ENCODE measurements around the gene C12orf60.
"Not testable (repeated sequence)": the region's sequence is repeated elsewhere in the genome, so short reads cannot be mapped to it uniquely, and the experiment has no call there.

C12orf60 gene

GRCh38 chr12:14803011-14803829 is at the start of gene C12orf60, which contains the start of gene WBP11:
TSS of gene C12orf60 (plus strand) at chr12:14803670. CDS start at chr12:14822936, 19,266 bp downstream.
TSS of gene WBP11 (minus strand) at chr12:14803478. CDS start at chr12:14801383, 2,095 bp downstream.
- DNase-seq (ENCODE audit: low read depth) = peak; percentile 97

- no peak for DNase-seq (ENCODE audit: low read depth)
Observed at GRCh38 chr12:14756334-14757143, 46.9 kb upstream of the C12orf60 start.

- DNase-seq (ENCODE audit: low read depth) = not testable (repeated sequence)
Observed at GRCh38 chr12:14759711-14760280, 43.7 kb upstream of the C12orf60 start.

- no peak for DNase-seq (ENCODE audit: low read depth)
Observed at GRCh38 chr12:14765398-14765797, 38.1 kb upstream of the C12orf60 start.

- not testable (repeated sequence) for DNase-seq (ENCODE audit: low read depth)
Observed at GRCh38 chr12:14766020-14766419, 37.5 kb upstream of the C12orf60 start.

GRCh38 chr12:14766649-14767215 is 36.7 kb upstream of the C12orf60 start:
- no peak for DNase-seq (ENCODE audit: low read depth)

- DNase-seq (ENCODE audit: low read depth) = no peak
Observed at GRCh38 chr12:14767617-14768016, 35.9 kb upstream of the C12orf60 start.

- no peak for DNase-seq (ENCODE audit: low read depth)
Observed at GRCh38 chr12:14768823-14769405, 34.6 kb upstream of the C12orf60 start.

- no peak for DNase-seq (ENCODE audit: low read depth)
Observed at GRCh38 chr12:14769466-14769968, 34.0 kb upstream of the C12orf60 start.

GRCh38 chr12:14769969-14770495 is 33.4 kb upstream of the C12orf60 start:
- no peak for DNase-seq (ENCODE audit: low read depth)

- peak; percentile 72 for DNase-seq (ENCODE audit: low read depth)
Observed at GRCh38 chr12:14770496-14771461, 32.7 kb upstream of the C12orf60 start.

- no peak for DNase-seq (ENCODE audit: low read depth)
Observed at GRCh38 chr12:14771651-14772137, 31.8 kb upstream of the C12orf60 start.

- no peak for DNase-seq (ENCODE audit: low read depth)
Observed at GRCh38 chr12:14772946-14773345, 30.5 kb upstream of the C12orf60 start.

- DNase-seq (ENCODE audit: low read depth) = no peak
Observed at GRCh38 chr12:14773685-14774073, 29.8 kb upstream of the C12orf60 start.

- DNase-seq (ENCODE audit: low read depth) = peak; percentile 79
Observed at GRCh38 chr12:14774074-14774905, 29.2 kb upstream of the C12orf60 start.

GRCh38 chr12:14774906-14775635 is 28.4 kb upstream of the C12orf60 start:
- DNase-seq (ENCODE audit: low read depth) = no peak

- no peak for DNase-seq (ENCODE audit: low read depth)
Observed at GRCh38 chr12:14775636-14775980, 27.9 kb upstream of the C12orf60 start.

GRCh38 chr12:14776236-14776961 is 27.1 kb upstream of the C12orf60 start:
- DNase-seq (ENCODE audit: low read depth) = no peak

Measured in non-pigmented ciliary epithelial cell (primary cell).